Measurements from ENCODE around the gene DOCK1. TPM values are rescaled to one million over a fixed set of nuclear protein-coding genes. Genes with fewer than 3 reads are reported as not detected.
A peak's percentile ranks its signal among the peaks of the same experiment; 100 is the strongest.

DOCK1 gene
- polyA plus RNA-seq, 1 donor, result 29.5 TPM

DNA sequence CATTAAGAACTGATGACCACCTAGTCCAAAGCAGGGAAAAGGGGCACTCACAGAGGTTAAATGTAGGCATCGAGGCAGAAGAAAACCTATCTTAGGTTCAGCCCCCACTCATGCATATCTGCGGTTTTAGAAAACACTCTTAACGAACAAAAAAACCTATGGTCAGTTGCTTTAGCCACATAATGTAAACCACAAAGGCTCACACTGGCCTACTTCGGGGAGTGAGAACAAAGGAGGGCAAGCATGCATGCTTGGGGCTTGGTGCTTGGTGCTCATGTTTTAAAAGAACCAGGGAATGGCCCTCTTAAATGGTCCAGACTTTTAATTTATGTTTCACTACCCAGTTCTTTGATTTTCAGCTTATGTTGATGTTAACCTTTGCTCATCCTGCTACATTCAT is 276.9 kb downstream of the DOCK1 start:
- DNase-seq, result no peak
- H3K9me3 ChIP-seq (ENCODE audit: control insufficient read depth, low read depth, low read length), result no peaks in the 10 kb centered on the region
- H3K27me3 ChIP-seq (ENCODE audit: control insufficient read depth, insufficient read depth, low read length), result no peaks in the 10 kb centered on the region
- no peaks in the 10 kb centered on the region for H3K4me1 ChIP-seq (ENCODE audit: control insufficient read depth, insufficient read depth, low read length)
- no peaks in the 10 kb centered on the region for H3K36me3 ChIP-seq (ENCODE audit: control insufficient read depth, insufficient read depth, low read length)
- H3K4me3 ChIP-seq (ENCODE audit: low read length), result no peak overlapping the region
- no CpG with 5 or more reads among the region's 4 CpGs for WGBS (ENCODE audit: insufficient coverage, low lambda C conversion rate)
- H3K27ac ChIP-seq (ENCODE audit: low read length), result no peak overlapping the region

DNA sequence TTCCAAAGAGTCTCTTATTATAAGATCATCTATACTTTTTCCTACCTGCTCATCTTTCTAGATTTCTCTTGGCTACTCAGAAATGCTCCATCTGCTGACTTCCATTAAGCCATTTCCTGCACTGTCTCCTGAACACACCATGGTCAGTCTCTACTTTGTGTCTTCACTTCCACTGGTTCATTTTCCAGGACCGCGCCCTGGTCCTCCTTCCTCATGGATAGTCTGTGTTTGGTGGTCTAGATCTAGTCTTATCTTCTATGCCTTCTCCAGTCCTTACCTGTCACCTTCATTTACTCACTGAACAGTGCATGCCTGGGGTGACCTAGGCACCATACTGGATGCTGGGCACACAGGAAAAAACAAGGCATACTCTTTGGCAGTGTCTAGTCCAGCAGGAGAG is 279.4 kb downstream of the DOCK1 start:
- no CpG with 5 or more reads among the region's 2 CpGs for WGBS (ENCODE audit: insufficient coverage, low lambda C conversion rate)
- Histone ChIP-seq H3K27ac (ENCODE audit: low read length) (no peak overlapping the region), H3K9me3 (ENCODE audit: control insufficient read depth, low read depth, low read length) (no peaks in the 10 kb centered on the region), H3K4me1 (ENCODE audit: control insufficient read depth, insufficient read depth, low read length) (no peaks in the 10 kb centered on the region), H3K4me3 (ENCODE audit: low read length) (no peak overlapping the region), H3K27me3 (ENCODE audit: control insufficient read depth, insufficient read depth, low read length) (no peaks in the 10 kb centered on the region), H3K36me3 (ENCODE audit: control insufficient read depth, insufficient read depth, low read length) (peaks cover 2% of the 10 kb centered on the region)
- DNase-seq, result no peak

DNA sequence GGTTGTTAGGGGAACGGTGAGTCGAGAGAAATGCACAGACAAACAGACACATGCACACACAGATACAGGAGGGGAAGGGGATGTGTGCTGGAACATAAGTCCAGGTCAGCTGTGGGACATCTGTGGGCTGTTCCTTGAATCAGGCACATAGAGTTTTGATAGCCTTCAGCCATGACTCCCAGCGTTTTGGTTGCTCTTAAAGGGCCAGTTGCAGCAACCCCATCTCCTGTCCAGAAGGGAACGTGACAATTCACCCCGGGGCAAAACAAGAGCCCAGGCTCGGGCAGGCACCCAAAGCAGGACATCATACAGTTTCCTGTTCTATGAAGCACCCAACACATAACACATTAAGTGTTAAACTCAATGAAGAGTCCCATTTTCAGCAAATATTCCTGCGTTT is 281.6 kb downstream of the DOCK1 start:
- DNase-seq, result no peak
- Histone ChIP-seq H3K9me3 (ENCODE audit: control insufficient read depth, low read depth, low read length) (no peaks in the 10 kb centered on the region), H3K27me3 (ENCODE audit: control insufficient read depth, insufficient read depth, low read length) (no peaks in the 10 kb centered on the region), H3K27ac (ENCODE audit: low read length) (no peak overlapping the region), H3K4me1 (ENCODE audit: control insufficient read depth, insufficient read depth, low read length) (no peaks in the 10 kb centered on the region), H3K36me3 (ENCODE audit: control insufficient read depth, insufficient read depth, low read length) (peaks cover 2% of the 10 kb centered on the region), H3K4me3 (ENCODE audit: low read length) (no peak overlapping the region)
- WGBS (ENCODE audit: insufficient coverage, low lambda C conversion rate), result 94% methylated on average over 3 of the region's 7 CpGs

DNA sequence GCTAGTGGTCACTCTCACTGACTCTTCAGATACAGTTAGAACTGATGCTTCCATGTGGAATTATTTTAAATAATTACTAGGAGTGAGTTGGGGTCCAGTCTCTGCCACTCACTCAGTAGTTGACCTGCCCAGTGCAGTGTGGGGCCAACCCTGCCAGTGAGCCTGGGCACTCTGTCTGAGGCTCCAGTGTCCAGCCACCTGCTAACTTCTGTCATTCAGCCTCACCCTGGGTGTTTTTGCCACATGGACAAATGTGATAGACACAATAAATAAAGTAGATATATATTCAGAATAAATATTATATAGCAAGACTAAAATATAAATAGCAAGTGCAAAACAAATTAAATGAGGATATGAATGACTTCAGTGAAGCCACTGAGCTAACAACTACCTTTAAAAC is 284.0 kb downstream of the DOCK1 start:
- Histone ChIP-seq H3K9me3 (ENCODE audit: control insufficient read depth, low read depth, low read length) (no peaks in the 10 kb centered on the region), H3K27ac (ENCODE audit: low read length) (no peak overlapping the region), H3K4me3 (ENCODE audit: low read length) (no peak overlapping the region), H3K27me3 (ENCODE audit: control insufficient read depth, insufficient read depth, low read length) (peaks cover 10% of the 10 kb centered on the region), H3K36me3 (ENCODE audit: control insufficient read depth, insufficient read depth, low read length) (peaks cover 2% of the 10 kb centered on the region), H3K4me1 (ENCODE audit: control insufficient read depth, insufficient read depth, low read length) (no peaks in the 10 kb centered on the region)
- no peak for DNase-seq

DNA sequence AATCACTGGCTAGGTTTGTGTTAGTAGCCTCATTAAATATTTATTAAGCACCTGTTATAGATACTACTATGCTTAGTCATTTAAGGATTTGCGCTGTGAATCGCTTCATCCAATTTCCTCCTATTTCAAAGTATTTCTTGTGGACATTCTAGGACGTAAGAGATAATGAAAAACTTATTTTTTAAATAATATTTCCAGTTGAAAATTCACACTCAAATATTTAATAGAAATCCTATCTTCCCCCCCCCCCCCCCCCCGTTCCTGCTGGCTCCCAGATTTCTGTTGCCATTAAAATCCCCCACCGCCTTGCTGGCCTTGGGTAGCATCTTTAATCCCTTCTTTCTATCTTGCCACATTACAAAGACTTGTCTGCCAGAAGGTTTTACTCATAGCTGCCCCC is 285.2 kb downstream of the DOCK1 start:
- WGBS (ENCODE audit: insufficient coverage, low lambda C conversion rate), result no CpG with 5 or more reads among the region's 5 CpGs
- no peak for DNase-seq
- H3K4me1 ChIP-seq (ENCODE audit: control insufficient read depth, insufficient read depth, low read length), result no peaks in the 10 kb centered on the region
- H3K9me3 ChIP-seq (ENCODE audit: control insufficient read depth, low read depth, low read length), result no peaks in the 10 kb centered on the region
- peaks cover 2% of the 10 kb centered on the region for H3K36me3 ChIP-seq (ENCODE audit: control insufficient read depth, insufficient read depth, low read length)
- H3K4me3 ChIP-seq (ENCODE audit: low read length), result no peak overlapping the region
- no peak overlapping the region for H3K27ac ChIP-seq (ENCODE audit: low read length)
- H3K27me3 ChIP-seq (ENCODE audit: control insufficient read depth, insufficient read depth, low read length), result peaks cover 22% of the 10 kb centered on the region

- Histone ChIP-seq H3K27ac (ENCODE audit: low read length) (no peak overlapping the region), H3K9me3 (ENCODE audit: control insufficient read depth, low read depth, low read length) (no peaks in the 10 kb centered on the region), H3K36me3 (ENCODE audit: control insufficient read depth, insufficient read depth, low read length) (peaks cover 2% of the 10 kb centered on the region), H3K4me1 (ENCODE audit: control insufficient read depth, insufficient read depth, low read length) (peaks cover 4% of the 10 kb centered on the region), H3K4me3 (ENCODE audit: low read length) (no peak overlapping the region), H3K27me3 (ENCODE audit: control insufficient read depth, insufficient read depth, low read length) (peaks cover 37% of the 10 kb centered on the region)
- no CpG with 5 or more reads among the region's 7 CpGs for WGBS (ENCODE audit: insufficient coverage, low lambda C conversion rate)
- no peak for DNase-seq
These were observed 287.9 kb downstream of the DOCK1 start for GRCh38 chr10:127193125-127193524.

- H3K9me3 ChIP-seq (ENCODE audit: control insufficient read depth, low read depth, low read length), result no peaks in the 10 kb centered on the region
- no peaks in the 10 kb centered on the region for H3K36me3 ChIP-seq (ENCODE audit: control insufficient read depth, insufficient read depth, low read length)
- peaks cover 4% of the 10 kb centered on the region for H3K4me1 ChIP-seq (ENCODE audit: control insufficient read depth, insufficient read depth, low read length)
- WGBS (ENCODE audit: insufficient coverage, low lambda C conversion rate), result 20% methylated on average over 1 of the region's 2 CpGs
- no peak overlapping the region for H3K27ac ChIP-seq (ENCODE audit: low read length)
- no peak for DNase-seq
- H3K27me3 ChIP-seq (ENCODE audit: control insufficient read depth, insufficient read depth, low read length), result peaks cover 37% of the 10 kb centered on the region
- H3K4me3 ChIP-seq (ENCODE audit: low read length), result no peak overlapping the region
These were observed 288.9 kb downstream of the DOCK1 start for GRCh38 chr10:127194111-127194510.

DNA sequence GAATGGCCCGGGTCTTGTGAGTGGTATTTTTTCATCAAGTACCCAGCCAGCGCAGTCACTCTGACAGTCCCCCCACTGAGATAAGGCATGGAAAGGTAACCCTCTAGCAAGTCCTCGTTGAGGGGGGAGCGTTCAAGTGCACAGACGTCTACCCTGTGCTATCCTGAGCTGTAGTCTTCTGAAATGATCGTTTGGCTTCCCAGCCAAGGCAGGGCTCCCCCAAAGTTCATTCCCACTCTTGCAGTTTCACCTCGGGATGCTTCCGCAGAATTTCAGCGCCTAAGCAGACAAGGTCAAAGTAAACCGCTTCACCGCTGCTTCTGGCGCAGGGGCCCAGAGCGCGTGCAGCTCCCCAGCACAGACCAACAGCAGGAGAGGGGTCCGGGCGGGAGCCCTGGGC is 289.4 kb downstream of the DOCK1 start:
- no CpG with 5 or more reads among the region's 16 CpGs for WGBS (ENCODE audit: insufficient coverage, low lambda C conversion rate)
- H3K27me3 ChIP-seq (ENCODE audit: control insufficient read depth, insufficient read depth, low read length), result peaks cover 37% of the 10 kb centered on the region
- H3K27ac ChIP-seq (ENCODE audit: low read length), result no peak overlapping the region
- H3K4me3 ChIP-seq (ENCODE audit: low read length), result no peak overlapping the region
- no peaks in the 10 kb centered on the region for H3K36me3 ChIP-seq (ENCODE audit: control insufficient read depth, insufficient read depth, low read length)
- no peaks in the 10 kb centered on the region for H3K9me3 ChIP-seq (ENCODE audit: control insufficient read depth, low read depth, low read length)
- DNase-seq, result peak in 1 of 2 donors; percentile 11
- H3K4me1 ChIP-seq (ENCODE audit: control insufficient read depth, insufficient read depth, low read length), result peaks cover 4% of the 10 kb centered on the region

DNA sequence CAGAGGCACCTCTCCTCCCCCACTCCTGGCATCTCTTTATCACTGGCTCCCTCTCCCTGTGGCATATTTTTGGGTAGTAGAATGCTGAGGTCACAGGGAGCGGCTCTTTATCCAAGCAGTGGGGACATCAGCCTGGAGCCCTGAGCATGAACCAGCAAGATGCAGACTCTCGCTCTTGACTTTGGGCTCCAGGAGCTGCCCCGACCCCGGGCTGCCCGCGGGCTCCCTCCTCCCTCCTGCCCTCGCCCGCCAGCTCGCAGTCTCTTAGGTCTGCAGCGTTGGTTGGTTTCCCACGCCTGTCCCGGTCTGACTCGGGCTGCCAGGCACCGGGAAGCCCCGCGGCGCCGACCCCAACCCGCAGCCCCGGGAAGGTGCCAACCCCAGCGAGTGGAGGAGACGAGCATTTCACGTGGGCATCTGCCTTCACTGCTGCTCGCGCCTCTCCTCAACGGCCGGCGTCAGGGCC is 289.8 kb downstream of the DOCK1 start:
- H3K9me3 ChIP-seq (ENCODE audit: control insufficient read depth, low read depth, low read length), result no peaks in the 10 kb centered on the region
- no peaks in the 10 kb centered on the region for H3K36me3 ChIP-seq (ENCODE audit: control insufficient read depth, insufficient read depth, low read length)
- H3K27ac ChIP-seq (ENCODE audit: low read length), result no peak overlapping the region
- peak in 1 of 2 donors; percentile 11 for DNase-seq
- H3K4me3 ChIP-seq (ENCODE audit: low read length), result no peak overlapping the region
- H3K27me3 ChIP-seq (ENCODE audit: control insufficient read depth, insufficient read depth, low read length), result peaks cover 37% of the 10 kb centered on the region
- no CpG with 5 or more reads among the region's 28 CpGs for WGBS (ENCODE audit: insufficient coverage, low lambda C conversion rate)
- H3K4me1 ChIP-seq (ENCODE audit: control insufficient read depth, insufficient read depth, low read length), result peaks cover 4% of the 10 kb centered on the region

DNA sequence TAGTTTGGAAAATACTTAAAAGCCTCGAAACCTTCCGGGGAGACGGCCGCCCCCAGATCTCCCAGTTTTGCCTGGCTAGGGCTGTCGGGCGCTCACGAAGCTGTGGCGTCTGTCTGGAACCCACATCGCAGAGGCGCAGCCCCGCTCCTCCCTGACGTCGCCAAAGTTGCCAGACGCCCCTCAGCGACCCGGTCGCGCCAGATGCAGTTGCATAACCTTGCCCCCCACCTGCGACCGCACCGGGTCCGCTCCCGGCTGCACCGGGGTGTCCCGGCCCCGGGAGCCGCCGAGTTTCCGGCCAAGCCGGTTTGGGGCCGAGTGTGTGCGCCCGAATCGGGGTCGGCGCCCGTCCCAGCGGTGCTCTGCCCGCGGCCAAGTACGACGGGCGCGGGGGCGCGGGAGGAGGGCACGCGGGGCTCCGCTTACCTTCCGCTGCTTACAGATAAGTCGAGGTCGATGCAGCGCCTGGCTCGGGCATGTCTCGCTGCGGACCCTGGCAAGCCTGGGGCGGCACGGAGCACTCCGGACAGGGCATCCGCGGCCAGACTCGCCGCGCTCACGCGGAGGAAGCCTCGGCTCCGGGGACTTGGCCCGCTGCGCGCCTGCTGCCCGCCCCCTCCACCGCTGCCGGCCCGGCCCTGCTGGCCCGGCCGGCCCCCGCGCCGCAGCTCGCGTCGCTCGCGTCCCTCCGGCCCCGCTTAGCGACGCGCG is 290.5 kb downstream of the DOCK1 start:
- DNase-seq, result peak in 1 of 2 donors; percentile 35
- Histone ChIP-seq H3K9me3 (ENCODE audit: control insufficient read depth, low read depth, low read length) (no peaks in the 10 kb centered on the region), H3K36me3 (ENCODE audit: control insufficient read depth, insufficient read depth, low read length) (no peaks in the 10 kb centered on the region), H3K4me1 (ENCODE audit: control insufficient read depth, insufficient read depth, low read length) (peaks cover 4% of the 10 kb centered on the region), H3K27ac (ENCODE audit: low read length) (no peak overlapping the region), H3K4me3 (ENCODE audit: low read length) (no peak overlapping the region), H3K27me3 (ENCODE audit: control insufficient read depth, insufficient read depth, low read length) (peaks cover 37% of the 10 kb centered on the region)
- no CpG with 5 or more reads among the region's 91 CpGs for WGBS (ENCODE audit: insufficient coverage, low lambda C conversion rate)
